Measurements from ENCODE around the gene PCDHB3.

GRCh38 chr5:141119250-141119649 lies 19.0 kb downstream of the PCDHB3 start:
- TF ChIP-seq, protein P1, sequence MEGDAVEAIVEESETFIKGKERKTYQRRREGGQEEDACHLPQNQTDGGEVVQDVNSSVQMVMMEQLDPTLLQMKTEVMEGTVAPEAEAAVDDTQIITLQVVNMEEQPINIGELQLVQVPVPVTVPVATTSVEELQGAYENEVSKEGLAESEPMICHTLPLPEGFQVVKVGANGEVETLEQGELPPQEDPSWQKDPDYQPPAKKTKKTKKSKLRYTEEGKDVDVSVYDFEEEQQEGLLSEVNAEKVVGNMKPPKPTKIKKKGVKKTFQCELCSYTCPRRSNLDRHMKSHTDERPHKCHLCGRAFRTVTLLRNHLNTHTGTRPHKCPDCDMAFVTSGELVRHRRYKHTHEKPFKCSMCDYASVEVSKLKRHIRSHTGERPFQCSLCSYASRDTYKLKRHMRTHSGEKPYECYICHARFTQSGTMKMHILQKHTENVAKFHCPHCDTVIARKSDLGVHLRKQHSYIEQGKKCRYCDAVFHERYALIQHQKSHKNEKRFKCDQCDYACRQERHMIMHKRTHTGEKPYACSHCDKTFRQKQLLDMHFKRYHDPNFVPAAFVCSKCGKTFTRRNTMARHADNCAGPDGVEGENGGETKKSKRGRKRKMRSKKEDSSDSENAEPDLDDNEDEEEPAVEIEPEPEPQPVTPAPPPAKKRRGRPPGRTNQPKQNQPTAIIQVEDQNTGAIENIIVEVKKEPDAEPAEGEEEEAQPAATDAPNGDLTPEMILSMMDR (IDR thresholded peaks at IDR 0.05): no peak
- TF ChIP-seq POLR2A (IDR thresholded peaks at IDR 0.05): no peak
